Left kidney (tissue), 2 donors: ENCODE measurements around the gene DCN. TPM values are rescaled to one million over a fixed set of nuclear protein-coding genes. Genes with fewer than 3 reads are reported as not detected.
A peak's percentile ranks its signal among the peaks of the same experiment; 100 is the strongest.

Experiments
- DNase-seq: peaks from one replicate; pipeline ENCODE4 v3.0.0-alpha.2; 2013
- polyA plus RNA-seq: library from polyadenylated mRNA; unstranded; fragments of 120-200 nt; gene quantifications from one replicate; pipeline ENCODE4 v1.2.1, GENCODE V29; 2013; ENCODE audit not compliant: insufficient read length

Gene DCN
- polyA plus RNA-seq, 1 donor, result 366 TPM

GRCh38 chr12:91140026-91140931 lies 42.3 kb downstream of the DCN start:
- DNase-seq, result peak; percentile 22

GRCh38 chr12:91139286-91139685 lies 43.3 kb downstream of the DCN start:
- DNase-seq, result no peak

GRCh38 chr12:91138337-91138920 lies 44.2 kb downstream of the DCN start:
- no peak for DNase-seq

GRCh38 chr12:91133871-91134270 lies 48.7 kb downstream of the DCN start:
- DNase-seq, result no peak

- DNase-seq, result no peak
Measured at GRCh38 chr12:91129662-91130362, 52.8 kb downstream of the DCN start.

GRCh38 chr12:91127751-91128150 lies 54.9 kb downstream of the DCN start:
- no peak for DNase-seq

DNA sequence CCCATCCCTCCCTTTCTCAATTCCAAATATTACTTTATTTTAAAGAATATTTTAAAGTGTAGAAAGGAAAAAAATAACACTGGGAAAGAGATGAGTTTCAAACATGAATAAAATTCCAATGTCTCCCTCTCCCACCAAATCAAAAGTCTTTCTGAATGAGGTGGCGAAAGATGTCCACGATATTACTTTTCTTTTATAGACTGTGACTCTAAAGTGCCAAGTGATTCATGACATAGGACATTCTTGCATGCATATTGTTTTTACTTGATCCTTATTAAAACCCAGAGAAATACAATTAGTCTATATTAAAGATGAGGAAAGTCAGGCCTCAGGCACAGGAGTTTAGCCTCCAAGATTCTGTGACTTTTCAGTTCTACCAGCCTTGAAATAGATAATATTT lies 55.3 kb downstream of the DCN start:
- DNase-seq, result no peak

DNA sequence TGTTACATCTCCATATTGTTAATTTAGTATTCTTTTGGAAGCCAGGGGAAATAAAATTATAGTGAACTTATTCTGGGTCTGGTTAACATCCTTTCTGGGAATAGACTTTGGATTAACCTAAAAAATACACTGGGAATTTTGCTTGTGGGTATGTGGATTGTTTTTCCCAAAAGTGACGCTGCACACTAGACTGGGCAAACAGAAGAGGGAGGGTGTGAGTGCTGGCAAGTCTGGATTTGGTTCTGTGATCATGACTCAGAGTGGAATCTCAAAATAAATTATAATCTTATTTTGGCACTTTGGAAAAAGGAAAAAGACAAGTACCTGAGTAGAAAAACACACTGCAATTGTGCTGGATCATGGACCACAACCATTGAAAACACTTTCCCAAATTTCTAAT lies 56.1 kb downstream of the DCN start:
- DNase-seq, result no peak

GRCh38 chr12:91123236-91123916 lies 59.2 kb downstream of the DCN start:
- no peak for DNase-seq

- no peak for DNase-seq
Measured at GRCh38 chr12:91120781-91121180, 61.8 kb downstream of the DCN start.

GRCh38 chr12:91119089-91119488 lies 63.5 kb downstream of the DCN start:
- DNase-seq, result no peak

DNA sequence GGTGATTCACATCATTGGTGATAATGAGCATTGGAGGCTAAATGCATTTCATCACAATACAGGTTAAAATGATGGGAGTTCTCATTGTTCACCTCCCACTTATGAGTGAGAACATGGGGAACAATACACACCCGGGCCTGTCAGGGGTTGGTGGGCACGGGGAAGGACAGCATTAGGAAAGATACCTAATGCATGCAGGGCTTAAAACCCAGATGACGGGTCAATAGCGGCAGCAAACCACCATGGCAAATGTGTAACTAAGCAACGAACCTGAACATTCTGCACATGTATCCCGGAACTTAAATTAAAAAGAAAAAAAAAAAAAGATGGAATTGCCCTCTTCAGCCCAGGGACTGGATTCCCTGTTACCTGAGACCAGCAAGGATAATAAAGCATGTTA lies 69.0 kb downstream of the DCN start:
- DNase-seq, result no peak

GRCh38 chr12:91111366-91112325 lies 71.0 kb downstream of the DCN start, which contains the start of gene LUM:
TSS of gene LUM (minus strand) at chr12:91111494. CDS start at chr12:91108979, 2,515 bp downstream.
- DNase-seq, result no peak

- no peak for DNase-seq
Measured at GRCh38 chr12:91110311-91110924, 72.2 kb downstream of the DCN start.

GRCh38 chr12:91109581-91110310 lies 72.9 kb downstream of the DCN start:
- DNase-seq, result no peak

DNA sequence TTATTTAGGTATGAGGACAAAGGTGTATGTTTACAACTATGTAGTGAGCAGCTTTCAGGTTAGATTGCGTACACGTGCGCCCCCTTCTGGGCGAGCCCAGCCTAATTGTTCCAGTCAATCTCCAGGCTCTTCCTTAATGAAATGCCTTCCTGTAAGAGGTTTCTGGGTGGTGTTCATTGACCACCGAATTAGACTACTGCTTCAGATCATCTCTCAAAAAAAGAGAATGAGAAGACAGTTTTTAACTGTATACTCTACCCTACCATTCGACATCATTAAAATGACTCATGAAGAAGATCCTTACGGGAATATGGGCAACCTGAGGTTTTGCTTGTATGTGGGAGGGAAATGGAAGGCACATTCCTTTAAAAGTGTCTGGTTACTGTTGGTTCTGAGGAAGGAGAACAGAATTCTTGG lies 73.5 kb downstream of the DCN start:
- DNase-seq, result peak; percentile 27

DNA sequence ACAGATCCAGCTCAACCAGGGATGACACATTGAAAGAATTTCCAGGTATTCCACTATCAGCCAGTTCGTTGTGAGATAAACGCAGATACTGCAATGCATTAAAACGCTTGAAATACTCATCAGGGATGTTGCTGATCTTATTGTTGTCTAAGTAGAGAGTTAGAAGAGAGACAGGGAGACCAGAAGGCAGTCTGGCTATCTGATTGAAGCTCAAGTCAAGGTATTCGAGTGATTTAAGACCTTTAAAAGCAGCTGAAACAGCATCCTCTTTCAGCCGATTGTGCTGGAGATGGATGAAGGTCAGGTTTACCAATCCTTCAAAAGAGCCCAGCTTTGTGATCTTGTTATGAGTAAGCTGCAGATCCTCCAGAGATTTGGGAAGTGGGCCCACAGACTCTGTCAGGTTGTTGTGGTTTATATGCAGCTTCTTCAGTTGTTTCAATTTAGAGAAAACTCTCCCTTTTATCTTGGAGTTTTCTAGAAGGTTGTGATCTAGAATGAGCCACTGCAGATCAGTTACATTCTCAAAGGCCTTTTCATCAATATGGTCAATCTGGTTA lies 74.3 kb downstream of the DCN start:
- no peak for DNase-seq

- DNase-seq, result no peak
Measured at GRCh38 chr12:91106283-91106682, 76.3 kb downstream of the DCN start.

- no peak for DNase-seq
Measured at GRCh38 chr12:91105807-91106206, 76.8 kb downstream of the DCN start.
